SK-N-SH (cell line): ENCODE data around the gene ZNF764. TPM values are rescaled to one million over a fixed set of nuclear protein-coding genes. Genes with fewer than 3 reads are reported as not detected.

Source experiments
- CTCF ChIA-PET: fragments of 300-600, 350-600 bp; formaldehyde crosslinking; extraction: SDS; loops from one replicate; lab custom pipeline; 2021; lab: Yijun Ruan, JAX
- POLR2A ChIA-PET: fragments of 350-600 bp; sonication (Branson Sonifier 250); formaldehyde crosslinking; extraction: SDS; loops from one replicate; lab custom pipeline; 2020; ENCODE audit warnings: antibody characterized with exemption, inconsistent platforms; lab: Yijun Ruan, JAX
- DNase-seq: peaks from one replicate; pipeline ENCODE4 v3.0.0; 2012
- H2AFZ ChIP-seq: fragments of 200-600 bp; sonication (generic); 2 replicates; pipeline ENCODE4 v1.8.1; 2016; ENCODE audit warnings: antibody characterized with exemption, mild to moderate bottlenecking, low read depth
- H3F3A ChIP-seq: fragments of 200-600 bp; sonication (generic); replicated peaks from 2 replicates; pipeline ENCODE3; 2016; ENCODE audit warnings: antibody characterized with exemption, mild to moderate bottlenecking; ENCODE audit not compliant: insufficient read depth
- H3K27ac ChIP-seq, 2 experiments: fragments of 200-500 bp in 1 of 2; fragments of 200-600 bp in 1 of 2; sonication (Bioruptor generic) in 1 of 2; sonication (generic), shearing (Covaris generic) in 1 of 2; 2 replicates each; pipeline versions ENCODE4 v1.5.1 to v1.6.1; 2014 to 2016; ENCODE audit warnings: low read depth in 2 of 2, inconsistent platforms in 1 of 2, low read length in 1 of 2, mild to moderate bottlenecking in 1 of 2, mixed read lengths in 1 of 2
- H3K27me3 ChIP-seq: fragments of 200-600 bp; sonication (generic), shearing (Covaris generic); 2 replicates; pipeline ENCODE4 v1.6.1; 2016; ENCODE audit warnings: mixed run types; ENCODE audit not compliant: insufficient read depth
- H3K36me3 ChIP-seq, 2 experiments: fragments of 200-500 bp in 1 of 2; fragments of 200-600 bp in 1 of 2; sonication (Bioruptor generic) in 1 of 2; sonication (generic) in 1 of 2; replicated peaks in 1 of 2; 2 replicates each; pipeline versions ENCODE3 to v1.5.1; 2014 to 2016; ENCODE audit warnings: low read length in 1 of 2, mild to moderate bottlenecking in 1 of 2; ENCODE audit not compliant: insufficient read depth in 2 of 2, control insufficient read depth in 1 of 2
- H3K4me1 ChIP-seq, 2 experiments: fragments of 200-500 bp in 1 of 2; fragments of 200-600 bp in 1 of 2; sonication (Bioruptor generic) in 1 of 2; sonication (generic), shearing (Covaris generic) in 1 of 2; 2 replicates each; pipeline versions ENCODE4 v1.5.1 to v1.6.1; 2014 to 2016; ENCODE audit warnings: low read depth in 1 of 2, low read length in 1 of 2, mixed run types in 1 of 2; ENCODE audit not compliant: insufficient read depth in 2 of 2, control insufficient read depth in 1 of 2
- H3K4me2 ChIP-seq: fragments of 200-600 bp; sonication (generic), shearing (Covaris generic); 2 replicates; pipeline ENCODE4 v1.6.1; 2017; ENCODE audit warnings: mixed run types
- H3K4me3 ChIP-seq, 2 experiments: fragments of 200-500 bp in 1 of 2; fragments of 200-600 bp in 1 of 2; sonication (Bioruptor generic) in 1 of 2; sonication (generic), shearing (Covaris generic) in 1 of 2; 2 replicates each; pipeline versions ENCODE4 v1.5.1 to v1.8.1; 2014 to 2016; ENCODE audit warnings: low read depth in 2 of 2, inconsistent platforms in 1 of 2, low read length in 1 of 2, mild to moderate bottlenecking in 1 of 2, mixed read lengths in 1 of 2, moderate library complexity in 1 of 2
- H3K79me2 ChIP-seq: fragments of 200-600 bp; sonication (generic); 2 replicates; pipeline ENCODE4 v1.8.1; 2017; ENCODE audit warnings: mild to moderate bottlenecking; ENCODE audit not compliant: insufficient read depth
- H3K9ac ChIP-seq: fragments of 200-600 bp; sonication (generic); 2 replicates; pipeline ENCODE4 v1.6.1; 2017; ENCODE audit warnings: mixed run types
- H3K9me2 ChIP-seq: fragments of 200-600 bp; sonication (generic); 2 replicates; pipeline ENCODE4 v1.6.1; 2017; ENCODE audit warnings: mixed run types
- H3K9me3 ChIP-seq: fragments of 200-600 bp; sonication (generic); 2 replicates; pipeline ENCODE4 v1.6.1; 2017; ENCODE audit warnings: mixed run types, mild to moderate bottlenecking, moderate library complexity
- H4K20me1 ChIP-seq: fragments of 200-600 bp; sonication (generic); 2 replicates; pipeline ENCODE4 v1.6.1; 2017; ENCODE audit warnings: mild to moderate bottlenecking, mixed run types; ENCODE audit not compliant: insufficient read depth
- EZH2phosphoT487 ChIP-seq: fragments of 200-600 bp; sonication (generic); IDR thresholded peaks from 2 replicates; pipeline ENCODE4 v1.6.1; 2017; ENCODE audit warnings: low read depth, mixed run types, mild to moderate bottlenecking, antibody characterized with exemption, moderate library complexity, borderline replicate concordance
- FOXM1 ChIP-seq: IDR thresholded peaks from 2 replicates; pipeline ENCODE4 v1.4.0; 2012; ENCODE audit warnings: low read depth, mild to moderate bottlenecking
- GATA2 ChIP-seq: sonication (generic); formaldehyde crosslinking; IDR thresholded peaks from 2 replicates; pipeline ENCODE4 v1.5.0; 2020; ENCODE audit warnings: mild to moderate bottlenecking, missing genetic modification reagents
- NRF1 ChIP-seq: IDR thresholded peaks from 2 replicates; pipeline ENCODE4 v1.6.1; 2012; ENCODE audit warnings: low read depth, mild to moderate bottlenecking, low read length
- RCOR1 ChIP-seq: fragments of 150-350 bp; IDR thresholded peaks from 2 replicates; pipeline ENCODE4 v1.6.1; 2017; ENCODE audit warnings: antibody characterized with exemption, low read length
- SMC3 ChIP-seq: IDR thresholded peaks from 2 replicates; pipeline ENCODE4 v1.6.1; 2012; ENCODE audit warnings: low read depth, low read length, improper control_type of control experiment
- YY1 ChIP-seq: IDR thresholded peaks from 2 replicates; pipeline ENCODE4 v1.4.0; 2012; ENCODE audit warnings: low read depth, mild to moderate bottlenecking
- WGBS: methylation state at CpG from one replicate; pipeline ENCODE4 v1.1.6; 2017; ENCODE audit warnings: low lambda C conversion rate; 5-methylcytosine and 5-hydroxymethylcytosine counted together
- polyA plus RNA-seq, 3 experiments: library from polyadenylated mRNA; depleted of rRNA; stranded (reverse); fragments of >200 nt; gene quantifications; 2 replicates each; pipeline ENCODE4 v1.2.3, GENCODE V29; 2012
- TF ChIP-seq, protein P1 (sequence below): fragments of 150-350 bp; IDR thresholded peaks from 2 replicates; pipeline ENCODE4 v1.6.1; 2016; ENCODE audit warnings: mild to moderate bottlenecking, low read depth, low read length
- TF ChIP-seq, protein P2 (sequence below): IDR thresholded peaks from 2 replicates; pipeline ENCODE4 v1.4.0; 2012; ENCODE audit warnings: low read depth, borderline replicate concordance

ZNF764 gene
- polyA plus RNA-seq, 1 of the 3 experiments (the other 2 are of a cell fraction): 2.8 TPM

DNA sequence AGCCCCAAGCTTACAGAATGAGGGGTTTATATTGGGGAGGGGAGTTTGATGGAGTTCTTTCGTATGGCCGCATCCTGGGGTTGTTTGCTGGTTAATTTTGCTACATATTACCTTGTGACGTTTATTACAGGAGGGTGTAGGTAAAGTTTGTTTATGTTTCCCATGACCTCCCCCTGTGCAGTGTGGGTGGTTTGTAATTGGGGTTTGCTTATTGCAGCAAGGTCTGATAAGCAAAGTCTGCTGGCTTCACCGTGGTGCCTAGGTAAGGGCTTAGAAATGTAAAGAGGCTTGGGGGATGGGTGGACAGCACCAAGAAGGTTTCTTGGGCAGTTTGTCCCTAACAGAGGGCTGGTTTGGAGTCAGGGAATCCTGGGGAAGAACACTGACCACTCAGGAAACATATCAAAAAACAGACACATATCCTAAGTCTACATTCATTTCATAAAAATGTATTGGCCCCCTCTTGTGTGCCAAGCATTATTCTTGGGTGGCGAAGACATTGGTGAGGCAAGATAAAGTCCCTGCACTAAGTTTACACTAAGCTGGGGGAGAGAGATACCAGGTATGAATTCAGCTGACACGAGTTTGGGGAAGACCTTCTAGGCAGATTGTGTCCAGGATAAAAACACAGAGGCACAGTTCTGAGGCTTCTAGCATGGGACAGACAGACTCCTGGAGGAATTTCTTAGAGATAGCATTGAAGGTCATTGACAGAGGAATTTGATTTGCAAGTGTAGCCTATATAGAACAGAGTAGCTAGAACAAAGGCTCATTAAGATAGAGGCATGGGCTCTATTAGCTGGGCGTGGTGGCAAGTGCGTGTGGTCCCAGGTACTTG lies 9.5 kb downstream of the ZNF764 start:
- POLR2A ChIA-PET: no interaction called here
- H3K9ac ChIP-seq: no peak overlapping the region
- no peaks in the 10 kb centered on the region for H3K9me2 ChIP-seq
- 87% methylated on average over 8 of the region's 8 CpGs for WGBS
- no peaks in the 10 kb centered on the region for H4K20me1 ChIP-seq
- H3K4me3 ChIP-seq: no peak overlapping the region
- DNase-seq: no peak
- H2AFZ ChIP-seq: no peak overlapping the region
- H3K4me1 ChIP-seq: no peaks in the 10 kb centered on the region
- H3K79me2 ChIP-seq: no peaks in the 10 kb centered on the region
- H3K9me3 ChIP-seq: no peaks in the 10 kb centered on the region
- no peaks in the 10 kb centered on the region for H3F3A ChIP-seq
- H3K27ac ChIP-seq: no peak overlapping the region
- H3K4me2 ChIP-seq: no peak overlapping the region
- TF ChIP-seq FOXM1: no peak
- TF ChIP-seq, protein P1, sequence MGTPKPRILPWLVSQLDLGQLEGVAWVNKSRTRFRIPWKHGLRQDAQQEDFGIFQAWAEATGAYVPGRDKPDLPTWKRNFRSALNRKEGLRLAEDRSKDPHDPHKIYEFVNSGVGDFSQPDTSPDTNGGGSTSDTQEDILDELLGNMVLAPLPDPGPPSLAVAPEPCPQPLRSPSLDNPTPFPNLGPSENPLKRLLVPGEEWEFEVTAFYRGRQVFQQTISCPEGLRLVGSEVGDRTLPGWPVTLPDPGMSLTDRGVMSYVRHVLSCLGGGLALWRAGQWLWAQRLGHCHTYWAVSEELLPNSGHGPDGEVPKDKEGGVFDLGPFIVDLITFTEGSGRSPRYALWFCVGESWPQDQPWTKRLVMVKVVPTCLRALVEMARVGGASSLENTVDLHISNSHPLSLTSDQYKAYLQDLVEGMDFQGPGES: no peak
- no peak for TF ChIP-seq SMC3
- no peaks in the 10 kb centered on the region for H3K27me3 ChIP-seq
- CTCF ChIA-PET: interaction anchor here (0.8 to 2.1 kb wide), 2 partner anchors 13 to 99 kb away, joined by 3 to 8 read pairs; no protein-coding TSS in a partner anchor
- peaks cover 0 to 5% of the 10 kb centered on the region in 2 experiments for H3K36me3 ChIP-seq

DNA sequence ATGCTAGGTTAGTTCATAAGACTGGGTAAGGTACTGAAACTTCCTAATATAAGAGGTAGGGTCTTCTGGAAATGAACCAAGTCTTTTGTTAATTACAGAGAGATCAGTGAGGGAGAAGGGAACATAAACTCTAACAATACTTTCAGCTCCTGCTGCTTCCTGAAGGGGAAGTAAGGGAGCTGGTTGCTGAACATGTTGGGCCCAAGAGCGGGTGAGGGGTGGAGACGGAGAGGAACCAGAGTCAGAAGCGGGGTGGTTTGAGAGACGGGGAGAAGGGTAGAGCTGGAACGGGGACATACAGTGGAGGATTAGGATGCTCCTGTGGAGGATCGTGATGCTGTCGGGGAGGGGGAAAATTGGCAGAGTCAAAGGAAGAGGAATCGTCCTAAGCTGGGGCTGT lies 12.1 kb downstream of the ZNF764 start:
- POLR2A ChIA-PET: interaction anchor here (1.2 to 1.8 kb wide), 2 partner anchors 10 to 12 kb away, joined by 3 to 5 read pairs; partner anchors contain the start of gene ZNF764
- TF ChIP-seq YY1 (no peak), SMC3 (no peak), RCOR1 (no peak), EZH2phosphoT487 (no peak), GATA2 (no peak), NRF1 (no peak)
- TF ChIP-seq, protein P2, sequence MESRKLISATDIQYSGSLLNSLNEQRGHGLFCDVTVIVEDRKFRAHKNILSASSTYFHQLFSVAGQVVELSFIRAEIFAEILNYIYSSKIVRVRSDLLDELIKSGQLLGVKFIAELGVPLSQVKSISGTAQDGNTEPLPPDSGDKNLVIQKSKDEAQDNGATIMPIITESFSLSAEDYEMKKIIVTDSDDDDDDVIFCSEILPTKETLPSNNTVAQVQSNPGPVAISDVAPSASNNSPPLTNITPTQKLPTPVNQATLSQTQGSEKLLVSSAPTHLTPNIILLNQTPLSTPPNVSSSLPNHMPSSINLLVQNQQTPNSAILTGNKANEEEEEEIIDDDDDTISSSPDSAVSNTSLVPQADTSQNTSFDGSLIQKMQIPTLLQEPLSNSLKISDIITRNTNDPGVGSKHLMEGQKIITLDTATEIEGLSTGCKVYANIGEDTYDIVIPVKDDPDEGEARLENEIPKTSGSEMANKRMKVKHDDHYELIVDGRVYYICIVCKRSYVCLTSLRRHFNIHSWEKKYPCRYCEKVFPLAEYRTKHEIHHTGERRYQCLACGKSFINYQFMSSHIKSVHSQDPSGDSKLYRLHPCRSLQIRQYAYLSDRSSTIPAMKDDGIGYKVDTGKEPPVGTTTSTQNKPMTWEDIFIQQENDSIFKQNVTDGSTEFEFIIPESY: no peak
- WGBS: 81% methylated on average over 8 of the region's 8 CpGs

More for the DNA sequence above, 12.1 kb downstream of the ZNF764 start:
- H3K9me3 ChIP-seq: no peaks in the 10 kb centered on the region
- H3K36me3 ChIP-seq: no peaks in the 10 kb centered on the region
- H3F3A ChIP-seq: peaks cover 2% of the 10 kb centered on the region
- H3K79me2 ChIP-seq: no peaks in the 10 kb centered on the region
- H3K9me2 ChIP-seq: no peaks in the 10 kb centered on the region
- H4K20me1 ChIP-seq: no peaks in the 10 kb centered on the region
- no peaks in the 10 kb centered on the region for H3K4me1 ChIP-seq
- no peaks in the 10 kb centered on the region for H3K27me3 ChIP-seq
- CTCF ChIA-PET: interaction anchor here (1.1 to 1.2 kb wide), 2 partner anchors 11 to 12 kb away, joined by 3 read pairs; partner anchors contain the start of gene ZNF764
- H3K27ac ChIP-seq: no peak overlapping the region
- no peak overlapping the region for H3K4me2 ChIP-seq
- H3K4me3 ChIP-seq: no peak overlapping the region
- no peak overlapping the region for H3K9ac ChIP-seq
- no peak for DNase-seq
- H2AFZ ChIP-seq: no peak overlapping the region
